ENCODE results near the gene GGNBP2.

The GGNBP2 gene

GRCh38 chr17:36590082-36590481, 45.4 kb downstream of the GGNBP2 start:
- TF ChIP-seq, protein P1, sequence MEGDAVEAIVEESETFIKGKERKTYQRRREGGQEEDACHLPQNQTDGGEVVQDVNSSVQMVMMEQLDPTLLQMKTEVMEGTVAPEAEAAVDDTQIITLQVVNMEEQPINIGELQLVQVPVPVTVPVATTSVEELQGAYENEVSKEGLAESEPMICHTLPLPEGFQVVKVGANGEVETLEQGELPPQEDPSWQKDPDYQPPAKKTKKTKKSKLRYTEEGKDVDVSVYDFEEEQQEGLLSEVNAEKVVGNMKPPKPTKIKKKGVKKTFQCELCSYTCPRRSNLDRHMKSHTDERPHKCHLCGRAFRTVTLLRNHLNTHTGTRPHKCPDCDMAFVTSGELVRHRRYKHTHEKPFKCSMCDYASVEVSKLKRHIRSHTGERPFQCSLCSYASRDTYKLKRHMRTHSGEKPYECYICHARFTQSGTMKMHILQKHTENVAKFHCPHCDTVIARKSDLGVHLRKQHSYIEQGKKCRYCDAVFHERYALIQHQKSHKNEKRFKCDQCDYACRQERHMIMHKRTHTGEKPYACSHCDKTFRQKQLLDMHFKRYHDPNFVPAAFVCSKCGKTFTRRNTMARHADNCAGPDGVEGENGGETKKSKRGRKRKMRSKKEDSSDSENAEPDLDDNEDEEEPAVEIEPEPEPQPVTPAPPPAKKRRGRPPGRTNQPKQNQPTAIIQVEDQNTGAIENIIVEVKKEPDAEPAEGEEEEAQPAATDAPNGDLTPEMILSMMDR (IDR thresholded peaks at IDR 0.05): no peak
- H3K4me3 ChIP-seq: no peak overlapping the region
- no peak overlapping the region for H3K27ac ChIP-seq
- DNase-seq (ENCODE audit: low spot score): no peak

DNA sequence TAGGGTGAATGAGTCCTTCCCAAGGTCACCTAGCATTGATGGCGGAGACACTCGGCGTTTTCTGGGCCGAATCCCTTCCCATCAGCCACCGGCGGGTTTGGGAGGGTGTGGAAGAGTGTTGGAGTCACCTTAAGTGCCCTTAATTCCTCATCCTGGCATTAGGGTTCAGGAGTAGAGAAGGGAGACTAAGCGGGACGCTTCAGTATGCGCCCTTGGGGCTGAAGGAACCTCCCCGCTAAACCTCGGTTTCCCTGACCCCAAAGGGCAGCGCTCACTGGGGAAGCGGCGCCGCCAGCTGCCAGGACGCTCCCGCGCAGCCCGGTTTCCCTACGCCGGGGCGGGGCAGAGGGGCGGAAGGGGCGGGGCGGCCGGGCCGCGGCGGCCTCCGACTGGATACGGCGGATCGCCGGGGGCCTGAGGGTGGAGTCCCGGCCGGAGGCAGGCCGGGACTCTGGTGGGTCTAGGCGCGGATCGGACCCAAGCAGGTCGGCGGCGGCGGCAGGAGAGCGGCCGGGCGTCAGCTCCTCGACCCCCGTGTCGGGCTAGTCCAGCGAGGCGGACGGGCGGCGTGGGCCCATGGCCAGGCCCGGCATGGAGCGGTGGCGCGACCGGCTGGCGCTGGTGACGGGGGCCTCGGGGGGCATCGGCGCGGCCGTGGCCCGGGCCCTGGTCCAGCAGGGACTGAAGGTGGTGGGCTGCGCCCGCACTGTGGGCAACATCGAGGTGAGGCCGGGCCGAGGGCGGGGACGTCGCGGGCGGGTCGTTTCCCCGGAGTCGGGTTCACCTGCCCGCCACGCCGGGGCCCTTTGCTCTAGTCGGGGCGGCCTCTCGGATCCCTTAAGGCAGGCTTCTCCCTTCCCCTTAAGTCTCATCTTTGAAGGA, 47.0 kb downstream of the GGNBP2 start, which contains the start of gene DHRS11:
TSS of gene DHRS11 (plus strand) at position 446 of the 882 bp plus-strand sequence. CDS start at position 577, 131 bp downstream.
- DNase-seq (ENCODE audit: low spot score): no peak
- TF ChIP-seq, protein P1 (IDR thresholded peaks at IDR 0.05): no peak

GRCh38 chr17:36592316-36592715, 47.6 kb downstream of the GGNBP2 start:
- TF ChIP-seq, protein P1 (IDR thresholded peaks at IDR 0.05): no peak
- Histone ChIP-seq H3K27ac (no peak overlapping the region), H3K4me3 (peak overlapping the region; percentile 94)
- no peak for DNase-seq (ENCODE audit: low spot score)

More for the DNA sequence above, 47.0 kb downstream of the GGNBP2 start, which contains the start of gene DHRS11:
- Histone ChIP-seq H3K27ac (peak within 1 kb of the TSS; percentile 7 to 76), H3K4me3 (peak within 1 kb of the TSS; percentile 94)

DNA sequence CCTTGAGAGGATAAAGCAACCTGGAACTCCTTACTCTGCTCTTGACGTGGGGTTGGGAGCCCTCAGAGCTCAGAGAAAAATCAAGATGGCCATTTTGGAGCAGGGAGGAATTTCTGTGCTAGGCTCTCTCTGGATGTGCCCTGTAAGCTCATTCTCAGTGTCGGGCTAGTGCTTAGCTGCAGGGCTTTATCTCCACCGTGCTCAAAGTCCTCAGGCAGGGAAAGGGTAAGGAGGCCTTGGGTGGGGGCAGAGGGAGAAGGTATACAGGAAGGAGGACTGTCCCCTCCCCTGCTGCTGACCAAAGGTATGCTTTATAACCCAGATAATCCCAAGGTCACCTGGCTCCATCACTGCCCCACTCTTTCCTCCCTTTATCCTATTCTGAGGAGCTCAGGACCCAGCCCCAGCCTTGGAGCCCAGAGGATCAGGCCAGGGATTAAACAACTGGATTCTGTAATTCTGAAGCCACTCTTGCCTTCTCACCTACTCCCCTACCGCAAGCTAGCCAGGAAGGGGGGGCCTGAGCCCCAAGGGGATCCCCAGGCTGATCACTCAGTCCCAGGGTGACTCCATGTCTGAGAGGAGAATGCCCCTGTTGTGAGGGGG, 48.1 kb downstream of the GGNBP2 start:
- H3K4me3 ChIP-seq: peak overlapping the region; percentile 94
- no peak for DNase-seq (ENCODE audit: low spot score)
- TF ChIP-seq, protein P1 (IDR thresholded peaks at IDR 0.05): no peak
- H3K27ac ChIP-seq: no peak overlapping the region

- DNase-seq (ENCODE audit: low spot score): no peak
- TF ChIP-seq, protein P1 (IDR thresholded peaks at IDR 0.05): no peak
- Histone ChIP-seq H3K4me3 (no peak overlapping the region), H3K27ac (no peak overlapping the region)
These were observed 49.1 kb downstream of the GGNBP2 start for GRCh38 chr17:36593656-36594316.

DNA sequence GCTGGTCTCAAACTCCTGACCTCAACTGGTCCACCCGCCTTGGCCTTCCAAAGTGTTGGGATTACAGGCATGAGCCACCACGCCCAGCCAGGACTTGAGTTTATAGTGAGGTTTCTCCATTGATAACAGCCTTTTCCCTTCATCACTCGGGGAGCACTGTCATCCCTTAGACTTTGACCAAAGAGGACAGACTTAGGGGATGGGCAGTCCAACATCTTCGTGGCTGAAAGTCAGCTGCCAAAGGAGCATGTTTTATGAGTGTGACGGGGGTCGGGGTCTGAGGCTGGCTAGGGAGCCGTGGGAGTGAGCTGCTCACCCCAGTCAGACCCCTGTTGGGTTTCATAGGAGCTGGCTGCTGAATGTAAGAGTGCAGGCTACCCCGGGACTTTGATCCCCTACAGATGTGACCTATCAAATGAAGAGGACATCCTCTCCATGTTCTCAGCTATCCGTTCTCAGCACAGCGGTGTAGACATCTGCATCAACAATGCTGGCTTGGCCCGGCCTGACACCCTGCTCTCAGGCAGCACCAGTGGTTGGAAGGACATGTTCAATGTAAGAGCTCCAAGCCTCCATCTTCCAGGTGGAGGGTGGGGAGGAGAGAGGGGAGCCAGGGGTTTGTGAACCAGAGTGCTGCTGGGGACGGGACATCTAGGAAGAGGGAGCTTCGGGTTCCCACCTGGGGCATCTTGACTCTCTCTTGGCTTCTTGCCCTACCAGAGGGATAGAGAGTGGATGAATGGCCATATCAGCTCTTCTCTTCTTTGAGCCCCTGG, 50.1 kb downstream of the GGNBP2 start:
- TF ChIP-seq, protein P1 (IDR thresholded peaks at IDR 0.05): no peak
- DNase-seq (ENCODE audit: low spot score): no peak

More for the DNA sequence above, 50.1 kb downstream of the GGNBP2 start:
- no peak overlapping the region for H3K4me3 ChIP-seq
- H3K27ac ChIP-seq: no peak overlapping the region
